Left lung (tissue), 10 donors: ENCODE measurements around the gene RIPOR3. TPM values are rescaled to one million over a fixed set of nuclear protein-coding genes. Genes with fewer than 3 reads are reported as not detected.

ENCODE experiments used
- ATAC-seq: fragments of 200-7000 bp; cut with Tn5 transposase; one replicate; pipeline ENCODE4 v1.9.1; 2020; ENCODE audit warnings: moderate library complexity
- DNase-seq, 4 donors: peaks; one replicate each; pipeline ENCODE4 v3.0.0-alpha.2; 2013 to 2020
- H3K27ac ChIP-seq, 2 donors: fragments of 200-600 bp; sonication (generic) in 1 of 2; one replicate each; pipeline versions ENCODE4 v1.5.0 to v1.8.0; 2020 to 2021
- H3K27me3 ChIP-seq, 2 donors: fragments of 200-600 bp; sonication (generic) in 1 of 2; one replicate each; pipeline versions ENCODE4 v1.5.0 to v1.8.0; 2020 to 2021
- H3K36me3 ChIP-seq, 2 donors: fragments of 200-600 bp; sonication (generic) in 1 of 2; one replicate each; pipeline versions ENCODE4 v1.5.0 to v1.8.0; 2020 to 2021
- H3K4me1 ChIP-seq, 2 donors: fragments of 200-600 bp; one replicate each; pipeline ENCODE4 v1.8.0; 2021
- H3K4me3 ChIP-seq, 2 donors: fragments of 200-600 bp; sonication (generic) in 1 of 2; one replicate each; pipeline versions ENCODE4 v1.5.0 to v1.8.0; 2020 to 2021; ENCODE audit warnings: mild to moderate bottlenecking in 1 of 2
- H3K9me3 ChIP-seq, 2 donors: fragments of 200-600 bp; sonication (generic) in 1 of 2; one replicate each; pipeline versions ENCODE4 v1.5.0 to v1.8.0; 2020 to 2021
- intact Hi-C, 2 donors: fragments of 100-400 bp; cut with DNase I; formaldehyde crosslinking; loops; one replicate each; pipeline versions ENCODE4 v1.11.2 to v1.14.2; 2022
- polyA plus RNA-seq, 6 donors: library from polyadenylated mRNA; unstranded; fragments of 120-200 nt; gene quantifications; one replicate each; pipeline ENCODE4 v1.2.1, GENCODE V29; 2013; ENCODE audit not compliant: insufficient read length in 6 of 6
- total RNA-seq, 2 donors: library from RNA; stranded (reverse); fragmentation: NEBNext Ultra II Directional; extraction: Animal tissue kit (Norgen Biotek cat#: 25700); gene quantifications; one replicate each; pipeline ENCODE4 v1.2.1, GENCODE V29; 2021
- TF ChIP-seq, protein P1 (sequence below), 2 donors: fragments of 200-600 bp; sonication (generic) in 1 of 2; IDR thresholded peaks; one replicate each; pipeline versions ENCODE4 v1.5.0 to v1.8.0; 2021; ENCODE audit warnings: antibody characterized with exemption in 2 of 2
- donor health status: DM: no; HTN: yes; CAD: no.
- donor health status: DM: no; HTN: no; CAD: no.

RIPOR3 gene
- total and polyA plus RNA-seq, 8 donors: 2.0 to 7.0 (median 2.8) TPM

GRCh38 chr20:50568549-50568942, 122.8 kb downstream of the RIPOR3 start:
- ATAC-seq (no peak), DNase-seq (no peak)
- H3K36me3 ChIP-seq: peaks cover 0 to 75% of the 10 kb centered on the region in 2 donors
- H3K27ac ChIP-seq: no peak overlapping the region
- no peaks in the 10 kb centered on the region for H3K9me3 ChIP-seq
- TF ChIP-seq, protein P1, sequence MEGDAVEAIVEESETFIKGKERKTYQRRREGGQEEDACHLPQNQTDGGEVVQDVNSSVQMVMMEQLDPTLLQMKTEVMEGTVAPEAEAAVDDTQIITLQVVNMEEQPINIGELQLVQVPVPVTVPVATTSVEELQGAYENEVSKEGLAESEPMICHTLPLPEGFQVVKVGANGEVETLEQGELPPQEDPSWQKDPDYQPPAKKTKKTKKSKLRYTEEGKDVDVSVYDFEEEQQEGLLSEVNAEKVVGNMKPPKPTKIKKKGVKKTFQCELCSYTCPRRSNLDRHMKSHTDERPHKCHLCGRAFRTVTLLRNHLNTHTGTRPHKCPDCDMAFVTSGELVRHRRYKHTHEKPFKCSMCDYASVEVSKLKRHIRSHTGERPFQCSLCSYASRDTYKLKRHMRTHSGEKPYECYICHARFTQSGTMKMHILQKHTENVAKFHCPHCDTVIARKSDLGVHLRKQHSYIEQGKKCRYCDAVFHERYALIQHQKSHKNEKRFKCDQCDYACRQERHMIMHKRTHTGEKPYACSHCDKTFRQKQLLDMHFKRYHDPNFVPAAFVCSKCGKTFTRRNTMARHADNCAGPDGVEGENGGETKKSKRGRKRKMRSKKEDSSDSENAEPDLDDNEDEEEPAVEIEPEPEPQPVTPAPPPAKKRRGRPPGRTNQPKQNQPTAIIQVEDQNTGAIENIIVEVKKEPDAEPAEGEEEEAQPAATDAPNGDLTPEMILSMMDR (IDR thresholded peaks at IDR 0.05): no peak
- intact Hi-C loops: no loop called here
- H3K4me1 ChIP-seq: peaks cover 21 to 80% of the 10 kb centered on the region in 2 donors
- H3K4me3 ChIP-seq: no peak overlapping the region
- no peaks in the 10 kb centered on the region for H3K27me3 ChIP-seq

DNA sequence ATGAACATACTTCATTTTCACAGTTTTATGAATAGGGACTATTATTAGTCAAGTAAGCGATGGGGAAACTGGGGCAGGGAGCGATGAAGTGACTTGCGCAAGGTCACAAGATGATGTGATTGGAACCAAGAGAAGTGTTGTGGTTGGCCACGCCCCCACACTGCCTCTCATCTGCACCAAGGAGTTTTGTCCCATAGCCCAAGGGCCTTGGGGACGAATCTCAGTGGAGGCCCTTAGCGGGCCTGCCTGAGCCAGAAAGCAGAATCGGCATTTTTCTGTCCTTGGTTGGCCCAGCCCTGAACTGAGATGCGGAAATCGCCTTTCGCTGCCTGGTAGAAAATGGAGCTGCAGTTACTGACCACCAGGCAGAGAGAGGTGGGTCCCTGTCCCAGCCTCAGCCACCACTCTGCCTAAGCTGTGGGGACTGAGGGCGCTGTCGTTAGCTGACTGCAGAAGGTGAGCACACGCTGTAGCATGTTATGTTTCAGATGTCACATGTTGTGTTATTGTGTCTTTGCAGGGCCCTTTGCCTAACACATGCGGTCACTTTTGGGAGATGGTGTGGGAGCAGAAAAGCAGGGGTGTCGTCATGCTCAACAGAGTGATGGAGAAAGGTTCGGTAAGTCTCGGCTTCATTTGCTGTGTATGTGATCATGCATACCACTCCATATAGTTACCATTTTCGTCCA, 123.3 kb downstream of the RIPOR3 start:
- ATAC-seq (peak; percentile 5), DNase-seq (no peak)
- peaks cover 15 to 75% of the 10 kb centered on the region in 2 donors for H3K4me1 ChIP-seq
- no peaks in the 10 kb centered on the region for H3K27me3 ChIP-seq
- TF ChIP-seq, protein P1 (IDR thresholded peaks at IDR 0.05): no peak
- H3K9me3 ChIP-seq: no peaks in the 10 kb centered on the region
- intact Hi-C loops: no loop called here
- H3K36me3 ChIP-seq: peaks cover 0 to 81% of the 10 kb centered on the region in 2 donors
- no peak overlapping the region for H3K4me3 ChIP-seq
- no peak overlapping the region for H3K27ac ChIP-seq

GRCh38 chr20:50565871-50566270, 125.5 kb downstream of the RIPOR3 start:
- intact Hi-C loops: no loop called here
- H3K27me3 ChIP-seq: no peaks in the 10 kb centered on the region
- no peaks in the 10 kb centered on the region for H3K9me3 ChIP-seq
- DNase-seq (no peak), ATAC-seq (no peak)
- H3K4me3 ChIP-seq: no peak overlapping the region
- peaks cover 29 to 69% of the 10 kb centered on the region in 2 donors for H3K4me1 ChIP-seq
- peaks cover 0 to 95% of the 10 kb centered on the region in 2 donors for H3K36me3 ChIP-seq
- peak overlapping the region; percentile 28 to 61 for H3K27ac ChIP-seq
- TF ChIP-seq, protein P1 (IDR thresholded peaks at IDR 0.05): no peak

DNA sequence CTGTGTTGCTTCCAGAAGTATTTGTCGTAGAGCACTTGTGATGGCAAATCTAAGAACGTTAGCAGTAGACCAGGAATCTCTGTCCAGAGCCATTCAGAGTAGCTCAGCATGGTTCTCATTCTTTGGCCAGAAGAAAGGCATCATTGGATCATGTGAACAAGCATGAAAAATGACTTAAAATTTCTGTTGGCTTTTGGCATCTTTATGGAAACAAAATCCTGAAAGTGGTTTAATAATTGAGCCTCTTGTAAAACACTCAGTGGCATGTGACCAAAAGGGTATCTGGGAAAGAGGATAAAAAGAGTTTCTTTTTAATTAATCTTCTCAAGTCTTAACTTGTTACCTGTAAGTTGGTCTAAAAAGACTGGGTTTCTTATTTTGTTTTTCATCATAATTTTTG, 126.0 kb downstream of the RIPOR3 start:
- Histone ChIP-seq H3K27ac (peak overlapping the region in 1 of 2 donors; percentile 61), H3K4me1 (peaks cover 32 to 69% of the 10 kb centered on the region in 2 donors), H3K36me3 (peaks cover 0 to 91% of the 10 kb centered on the region in 2 donors), H3K4me3 (no peak overlapping the region), H3K9me3 (no peaks in the 10 kb centered on the region), H3K27me3 (no peaks in the 10 kb centered on the region)
- ATAC-seq (peak; percentile 2), DNase-seq (no peak)
- intact Hi-C loops: no loop called here
- TF ChIP-seq, protein P1 (IDR thresholded peaks at IDR 0.05): no peak

DNA sequence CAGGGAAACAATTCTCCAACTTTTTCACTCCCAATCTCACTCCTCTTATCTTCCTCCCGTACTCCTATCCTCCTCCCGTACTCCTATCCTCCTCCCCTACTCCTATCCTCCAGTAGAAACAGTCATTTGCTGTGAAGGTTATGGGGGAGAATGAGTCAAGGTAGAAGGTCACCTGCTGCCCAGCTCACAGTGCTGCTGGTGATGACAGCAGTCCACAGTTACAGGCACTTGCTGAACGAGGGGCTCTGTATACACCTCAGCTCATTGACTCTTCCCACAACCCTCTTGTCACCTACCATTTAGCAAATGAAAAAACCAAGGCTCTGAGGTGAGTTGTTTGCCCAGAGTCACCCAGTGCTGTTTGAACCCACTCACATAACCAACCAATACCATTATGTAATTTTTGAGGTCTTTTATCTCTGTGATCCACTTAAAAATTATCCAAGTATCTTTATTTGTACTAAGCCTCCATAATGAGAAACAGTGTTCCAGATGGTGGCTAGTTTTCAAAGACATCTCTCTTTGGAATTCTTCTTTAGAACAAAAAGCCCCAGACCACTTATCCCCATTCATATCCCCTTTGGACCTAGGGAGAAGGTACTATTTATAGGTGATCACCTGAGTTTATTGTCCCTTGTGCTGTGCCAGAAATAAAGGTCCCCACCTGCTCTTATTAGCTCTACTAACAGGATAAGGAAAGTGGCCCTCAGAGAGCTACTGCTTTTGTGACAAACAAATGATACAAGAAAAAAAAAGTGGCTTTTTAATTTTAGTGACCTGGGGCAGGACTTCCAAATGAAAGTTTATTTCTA, 128.0 kb downstream of the RIPOR3 start:
- TF ChIP-seq, protein P1 (IDR thresholded peaks at IDR 0.05): no peak
- Histone ChIP-seq H3K4me1 (peaks cover 32 to 70% of the 10 kb centered on the region in 2 donors), H3K36me3 (peaks cover 0 to 72% of the 10 kb centered on the region in 2 donors), H3K27ac (peak overlapping the region; percentile 68 to 87), H3K9me3 (no peaks in the 10 kb centered on the region), H3K4me3 (no peak overlapping the region), H3K27me3 (no peaks in the 10 kb centered on the region)
- ATAC-seq: no peak
- intact Hi-C loops: no loop called here
- no peak for DNase-seq
